ENCODE data around the gene GLRX.
A peak's percentile ranks its signal among the peaks of the same experiment; 100 is the strongest.

GLRX gene

GRCh38 chr5:95808686-95809413, 13.7 kb downstream of the GLRX start:
- peak; percentile 50 for DNase-seq (ENCODE audit: low spot score)

- no peak for DNase-seq (ENCODE audit: low spot score)
Measured at GRCh38 chr5:95808013-95808685, 14.4 kb downstream of the GLRX start.

DNA sequence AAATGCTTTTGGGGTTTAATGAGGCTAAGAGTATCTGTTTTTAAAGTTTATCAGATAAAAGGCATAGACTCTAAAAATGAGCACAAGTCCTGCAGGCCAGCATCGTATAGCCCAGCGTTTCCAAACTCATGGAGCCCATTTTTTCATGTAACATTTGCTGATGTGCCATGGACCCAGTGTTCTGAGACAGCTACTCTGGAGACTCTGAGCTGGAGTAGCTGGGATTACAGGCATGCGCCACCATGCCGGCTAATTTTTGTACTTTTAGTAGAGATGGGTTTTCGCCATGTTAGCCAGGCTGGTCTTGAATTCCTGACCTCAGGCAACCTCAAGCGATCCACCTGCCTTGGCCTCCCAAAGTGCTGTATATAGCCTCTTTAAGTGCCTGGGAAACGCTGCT, 15.8 kb downstream of the GLRX start:
- DNase-seq (ENCODE audit: low spot score) = no peak

GRCh38 chr5:95804736-95805539, 17.6 kb downstream of the GLRX start:
- DNase-seq (ENCODE audit: low spot score) = no peak

DNA sequence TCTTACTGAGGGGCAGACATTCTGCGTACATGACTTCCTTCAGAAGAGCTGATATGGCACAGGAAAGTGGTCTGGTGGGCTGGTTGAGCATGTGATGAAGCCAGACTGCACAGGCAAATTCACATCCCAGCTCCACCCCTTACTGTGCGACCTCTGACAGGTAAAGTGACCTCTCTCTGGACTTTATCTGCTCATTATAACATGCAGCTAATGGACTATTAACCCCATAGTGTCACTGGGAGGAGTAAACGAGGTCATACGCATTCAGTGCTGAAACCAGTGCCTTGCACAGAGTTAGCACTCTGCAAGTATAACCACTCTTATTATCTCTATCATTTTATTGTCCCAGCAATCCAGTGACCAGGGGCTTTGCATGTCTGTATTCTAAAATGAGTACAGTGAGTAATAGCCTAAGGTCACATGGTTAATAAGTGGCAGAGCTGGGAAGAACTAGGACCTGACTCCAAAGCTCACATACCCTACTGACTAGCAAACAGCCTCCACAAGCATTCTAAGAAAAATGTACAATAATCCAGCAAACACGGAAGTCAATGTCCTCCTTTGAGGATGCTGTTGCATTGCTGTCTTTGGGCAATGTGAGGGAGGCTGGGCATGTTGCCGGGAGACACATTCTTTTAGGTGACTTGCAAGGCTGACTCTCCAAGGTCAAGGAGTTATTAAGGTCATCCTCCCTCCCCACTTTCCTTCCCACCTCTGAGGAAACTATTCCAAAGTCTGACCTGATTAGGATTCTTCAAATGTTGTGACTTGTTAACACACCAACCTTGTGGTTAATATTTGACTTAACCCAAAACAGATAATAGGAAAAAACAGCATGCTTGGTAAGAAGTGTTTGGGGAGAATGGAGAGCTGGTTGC, 19.0 kb downstream of the GLRX start:
- DNase-seq (ENCODE audit: low spot score) = no peak

DNA sequence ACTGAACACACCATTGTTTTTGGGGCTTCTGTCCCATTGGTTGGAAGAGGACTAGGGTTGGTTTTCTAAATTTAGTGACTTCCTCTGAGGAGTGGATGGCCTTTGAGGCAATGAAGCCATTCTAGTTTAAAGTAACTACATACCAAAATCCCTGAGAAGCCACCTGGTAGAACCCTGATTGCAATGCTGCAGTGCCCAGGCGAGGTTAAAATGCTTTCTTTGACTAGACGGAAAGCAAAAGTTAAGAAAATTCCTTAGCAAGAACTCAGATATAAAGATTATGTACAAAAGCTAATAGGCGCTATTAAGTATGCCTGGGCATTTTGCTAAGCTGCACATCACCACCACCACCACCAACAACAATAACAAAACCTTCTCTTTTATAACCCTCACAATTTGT, 20.6 kb downstream of the GLRX start:
- no peak for DNase-seq (ENCODE audit: low spot score)

DNA sequence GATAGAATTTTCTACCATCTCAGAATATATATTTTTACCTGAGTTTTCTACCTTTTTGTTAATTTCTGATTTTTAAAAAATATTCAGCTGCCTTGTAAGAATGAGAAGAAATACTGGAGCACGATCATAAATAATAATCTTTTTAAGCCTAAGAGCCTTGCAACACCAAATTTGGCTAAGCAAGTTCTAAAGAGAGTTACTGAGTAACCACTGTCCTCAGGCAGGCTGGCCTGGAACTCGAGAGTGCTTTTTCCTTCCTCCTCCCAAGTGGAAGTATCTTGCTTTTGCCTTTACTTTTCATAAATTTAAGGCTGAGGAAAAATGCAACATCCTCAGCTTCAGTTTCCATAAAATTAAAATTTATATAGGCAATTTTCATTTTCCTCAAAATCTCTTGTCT, 21.0 kb downstream of the GLRX start:
- no peak for DNase-seq (ENCODE audit: low spot score)

- DNase-seq (ENCODE audit: low spot score) = no peak
Measured at GRCh38 chr5:95800553-95800952, 22.0 kb downstream of the GLRX start.

GRCh38 chr5:95799191-95799835, 23.2 kb downstream of the GLRX start:
- DNase-seq (ENCODE audit: low spot score) = no peak

DNA sequence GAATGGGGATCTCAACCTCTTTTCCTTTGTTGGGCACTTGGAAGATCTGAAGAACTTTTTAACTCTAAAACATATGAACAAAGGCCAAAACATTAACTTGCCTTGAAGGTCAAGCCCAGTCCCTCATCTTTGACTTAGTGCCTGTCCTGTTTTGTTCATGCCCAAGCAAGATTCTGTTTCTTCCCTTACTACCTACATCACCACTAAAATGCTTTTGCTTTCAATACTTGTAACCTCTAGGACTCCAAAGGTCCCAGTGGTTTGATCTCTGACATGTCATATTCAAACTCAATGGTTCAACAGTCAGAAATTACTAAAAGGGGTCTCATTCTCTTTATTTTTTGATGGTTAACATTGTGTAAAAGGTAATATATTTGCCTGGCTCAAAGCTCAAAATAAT, 24.0 kb downstream of the GLRX start:
- no peak for DNase-seq (ENCODE audit: low spot score)

GRCh38 chr5:95798048-95798447, 24.5 kb downstream of the GLRX start:
- DNase-seq (ENCODE audit: low spot score) = no peak

DNA sequence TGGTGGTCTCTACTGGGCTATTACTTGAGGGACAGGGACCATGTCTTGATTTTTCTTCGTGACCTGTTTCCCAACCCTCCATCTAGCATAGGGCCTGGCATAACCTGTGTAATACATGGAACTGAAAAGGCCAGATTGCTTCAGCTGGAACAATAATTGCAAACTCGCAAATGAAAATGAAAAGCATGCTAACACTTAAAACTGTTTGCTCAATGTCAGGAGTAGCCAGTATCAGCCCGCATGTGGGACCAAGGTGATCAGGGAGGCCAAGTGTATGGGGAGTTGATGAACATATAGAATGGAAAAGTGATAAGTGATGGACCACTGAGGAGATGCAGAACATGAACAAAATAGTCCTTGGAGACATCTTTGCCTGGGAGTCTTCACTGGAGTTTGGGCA, 25.2 kb downstream of the GLRX start:
- no peak for DNase-seq (ENCODE audit: low spot score)

- DNase-seq (ENCODE audit: low spot score) = no peak
Measured at GRCh38 chr5:95794070-95794516, 28.4 kb downstream of the GLRX start.

DNA sequence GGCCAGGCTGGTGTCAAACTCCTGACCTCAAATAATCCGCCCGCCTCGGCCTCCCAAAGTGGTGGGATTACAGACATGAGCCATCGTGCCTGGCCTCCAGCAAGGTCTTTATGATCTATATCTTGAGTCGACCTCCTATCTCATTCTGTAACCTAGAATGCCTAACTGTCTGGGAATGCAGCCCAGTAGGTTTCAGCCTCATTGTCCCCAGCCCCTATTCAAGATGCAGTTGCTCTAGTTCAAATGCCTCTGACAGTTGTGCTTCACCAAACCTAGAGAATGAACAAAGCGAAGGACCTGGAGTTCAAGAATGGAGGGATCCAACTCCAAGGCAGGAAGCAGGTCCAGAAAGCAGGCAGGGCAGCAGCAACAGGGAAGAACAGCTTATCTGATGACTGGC, 30.8 kb downstream of the GLRX start:
- DNase-seq (ENCODE audit: low spot score) = no peak

DNA sequence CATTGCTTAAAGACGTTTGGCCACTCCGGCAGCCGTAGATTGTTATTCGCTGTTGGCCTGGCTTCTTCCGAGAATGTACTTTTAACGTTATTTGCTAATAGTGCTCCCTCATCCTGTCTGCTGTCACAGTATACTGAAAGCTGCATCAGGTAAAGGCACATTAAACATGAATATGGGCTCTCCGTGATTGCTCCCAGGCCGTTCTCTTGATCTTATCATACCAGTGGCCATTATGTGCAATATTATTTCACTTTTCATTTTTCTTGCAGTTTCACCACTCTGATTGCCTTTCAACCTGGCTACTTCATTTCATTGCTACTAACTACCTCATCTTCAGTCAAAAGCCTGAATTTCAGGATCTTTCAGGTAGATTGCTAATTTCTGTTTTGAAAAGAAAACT, 34.0 kb downstream of the GLRX start:
- DNase-seq (ENCODE audit: low spot score) = no peak

DNA sequence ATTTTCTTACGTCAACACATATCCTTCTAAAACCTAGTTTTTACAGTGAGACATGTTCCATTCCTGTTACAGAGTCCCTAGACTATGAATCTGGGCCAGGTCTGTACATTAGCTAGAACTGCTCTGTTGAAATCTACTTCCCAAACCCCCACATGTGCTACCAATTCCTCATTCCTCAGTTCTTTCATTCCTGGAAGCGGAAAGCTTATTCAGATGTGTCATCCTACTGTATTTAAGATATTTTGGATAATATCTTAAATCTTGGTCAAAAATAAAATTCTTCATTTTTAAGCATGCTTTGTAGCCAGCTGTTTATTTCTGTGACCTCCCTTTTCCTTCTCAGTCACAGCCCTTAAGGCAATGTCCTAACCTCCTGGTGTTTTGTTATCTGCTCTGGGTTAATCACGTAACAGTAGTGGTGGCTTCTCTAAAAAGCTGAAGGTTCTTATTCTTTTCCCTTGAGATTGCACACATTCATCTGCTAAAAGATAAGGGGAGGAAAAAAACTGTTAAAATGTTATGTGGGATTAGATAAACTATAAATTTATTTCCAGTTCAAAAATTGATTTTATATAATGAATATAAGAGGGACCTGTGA, 35.6 kb downstream of the GLRX start:
- DNase-seq (ENCODE audit: low spot score) = no peak

GRCh38 chr5:95784514-95785302, 37.8 kb downstream of the GLRX start:
- no peak for DNase-seq (ENCODE audit: low spot score)

DNA sequence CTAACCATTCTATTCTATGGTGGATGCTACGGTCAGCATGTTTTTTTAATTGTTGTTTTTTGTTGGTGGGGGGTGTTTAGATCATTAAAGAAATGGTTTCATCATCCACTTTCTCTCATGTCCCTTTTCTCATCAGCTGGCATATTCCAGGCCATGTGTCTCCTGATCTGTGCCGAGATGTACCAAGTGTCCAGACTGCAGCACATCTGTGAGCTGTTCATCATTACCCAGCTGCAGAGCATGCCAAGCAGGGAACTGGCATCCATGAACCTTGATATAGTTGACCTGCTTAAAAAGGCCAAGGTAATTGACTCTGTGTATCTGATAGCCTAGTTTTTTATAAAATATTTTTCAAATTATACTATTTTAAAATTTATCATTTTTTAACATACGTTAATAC, 38.9 kb downstream of the GLRX start:
- no peak for DNase-seq (ENCODE audit: low spot score)

- no peak for DNase-seq (ENCODE audit: low spot score)
Measured at GRCh38 chr5:95782181-95782580, 40.3 kb downstream of the GLRX start.

DNA sequence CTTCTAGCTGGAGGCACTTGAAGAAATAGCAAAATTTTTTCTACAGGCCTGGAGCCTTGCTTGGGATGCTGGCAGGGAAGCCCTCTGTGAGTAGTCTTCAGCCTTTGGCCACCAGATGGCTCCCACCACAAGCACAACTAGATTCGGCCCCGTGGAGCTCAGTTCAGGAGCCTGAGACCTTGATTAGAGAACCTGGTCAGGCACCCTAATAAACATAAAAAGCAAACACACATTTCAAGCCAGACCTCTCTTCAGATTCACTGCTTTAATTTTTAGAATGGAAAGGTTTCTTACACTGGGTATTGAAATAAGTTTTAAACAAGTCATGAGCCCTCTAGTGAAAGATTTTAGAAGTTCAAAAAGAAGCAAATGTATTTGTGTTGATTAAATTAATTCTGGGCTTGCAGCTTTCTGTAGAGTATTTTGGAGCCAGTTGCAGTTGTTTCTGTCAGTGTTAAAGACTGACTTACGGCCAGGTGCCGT, 41.4 kb downstream of the GLRX start:
- DNase-seq (ENCODE audit: low spot score) = peak; percentile 83

Data from putamen (tissue), 1 donor.